ENCODE measurements around the gene ID1.

GRCh38 chr20:31570735-31571617 is 34.1 kb upstream of the ID1 start:
- TF ChIP-seq CTCF (IDR thresholded peaks at IDR 0.05) (no peak), ZFX (IDR thresholded peaks at IDR 0.05; ENCODE audit: borderline replicate concordance) (no peak)
